Transverse colon (tissue), 4 donors: Measurements from ENCODE around the gene IDI2.

Experiments used
- CTCF ChIP-seq, 5 experiments: fragments of 200-600 bp in 3 of 5; fragments of 450-650 bp in 2 of 5; sonication (generic) in 3 of 5; IDR thresholded peaks; 1 replicate in 2 of 5; 2 replicates in 3 of 5; pipeline ENCODE4 v1.5.1; 2016 to 2017; ENCODE audit warnings: antibody characterized with exemption in 5 of 5, inconsistent platforms in 3 of 5, mild to moderate bottlenecking in 2 of 5, moderate library complexity in 1 of 5
- EP300 ChIP-seq: sonication (generic); formaldehyde crosslinking; IDR thresholded peaks from one replicate; pipeline ENCODE4 v1.6.1; 2017; ENCODE audit warnings: antibody characterized with exemption, low read depth
- POLR2AphosphoS5 ChIP-seq, 3 donors: sonication (generic); formaldehyde crosslinking; IDR thresholded peaks; one replicate each; pipeline ENCODE4 v1.6.1; 2016; ENCODE audit warnings: antibody characterized with exemption in 3 of 3

GRCh38 chr10:1057106-1057657 is 31.5 kb upstream of the IDI2 start:
- TF ChIP-seq CTCF (IDR thresholded peaks at IDR 0.05) (no peak), EP300 (no peak), POLR2AphosphoS5 (IDR thresholded peaks at IDR 0.05) (no peak)
